Spleen (tissue), 11 donors: ENCODE results near the gene FGD6. TPM values are rescaled to one million over a fixed set of nuclear protein-coding genes. Genes with fewer than 3 reads are reported as not detected.
A peak's percentile ranks its signal among the peaks of the same experiment; 100 is the strongest.

ENCODE experiments used
- DNase-seq: peaks from one replicate; pipeline ENCODE4 v3.0.0-alpha.2; 2020
- H3K27ac ChIP-seq, 8 donors: fragments of 200-600 bp; sonication (generic) in 7 of 8; 1 replicate in 4 of 8; 2 replicates in 4 of 8; pipeline versions ENCODE4 v1.5.0 to v1.8.0; 2016 to 2021; ENCODE audit warnings: inconsistent platforms in 4 of 8, mild to moderate bottlenecking in 4 of 8, moderate library complexity in 1 of 8
- H3K27me3 ChIP-seq, 7 donors: fragments of 200-600 bp; sonication (generic) in 6 of 7; replicated peaks in 1 of 7; 1 replicate in 4 of 7; 2 replicates in 3 of 7; pipeline versions ENCODE4 v1.5.0 to v1.8.0; 2016 to 2021; ENCODE audit warnings: inconsistent platforms in 3 of 7, mild to moderate bottlenecking in 1 of 7
- H3K36me3 ChIP-seq, 6 donors: fragments of 200-600 bp; sonication (generic) in 5 of 6; 1 replicate in 4 of 6; 2 replicates in 2 of 6; pipeline versions ENCODE4 v1.5.0 to v1.8.0; 2016 to 2021; ENCODE audit warnings: inconsistent platforms in 2 of 6
- H3K4me1 ChIP-seq, 6 donors: fragments of 200-600 bp; sonication (generic) in 5 of 6; 1 replicate in 3 of 6; 2 replicates in 3 of 6; pipeline versions ENCODE4 v1.5.0 to v1.8.0; 2016 to 2021; ENCODE audit warnings: inconsistent platforms in 3 of 6
- H3K4me3 ChIP-seq, 8 donors: fragments of 200-600 bp; sonication (generic) in 7 of 8; 1 replicate in 4 of 8; 2 replicates in 4 of 8; pipeline versions ENCODE4 v1.5.0 to v1.8.0; 2016 to 2021; ENCODE audit warnings: inconsistent platforms in 4 of 8, mild to moderate bottlenecking in 4 of 8, moderate library complexity in 2 of 8
- H3K9me3 ChIP-seq, 8 donors: fragments of 200-600 bp; sonication (generic) in 7 of 8; 1 replicate in 4 of 8; 2 replicates in 4 of 8; pipeline versions ENCODE4 v1.5.0 to v1.8.0; 2016 to 2021; ENCODE audit warnings: inconsistent platforms in 4 of 8
- POLR2A ChIP-seq, 3 donors: fragments of 450-650 bp; IDR thresholded peaks; one replicate each; pipeline ENCODE4 v1.5.1; 2017; ENCODE audit warnings: antibody characterized with exemption in 3 of 3, mild to moderate bottlenecking in 1 of 3
- POLR2AphosphoS5 ChIP-seq, 3 donors: sonication (generic); formaldehyde crosslinking; IDR thresholded peaks; one replicate each; pipeline ENCODE4 v1.5.1; 2017; ENCODE audit warnings: antibody characterized with exemption in 3 of 3
- WGBS, 5 donors: extraction: QIAGEN DNeasy Blood & Tissue Kit in 3 of 5; methylation state at CpG; one replicate each; pipeline versions ENCODE4 v1.1.5 to v1.1.7; 2013 to 2018; 5-methylcytosine and 5-hydroxymethylcytosine counted together
- intact Hi-C: fragments of 100-400 bp; cut with DNase I; formaldehyde crosslinking; loops from one replicate; pipeline ENCODE4 v1.15.0; 2023; ENCODE audit warnings: low total_unique reads
- polyA plus RNA-seq, 3 donors: library from polyadenylated mRNA; stranded (reverse); fragments of 200-250 nt; gene quantifications; one replicate each; pipeline ENCODE4 v1.2.1, GENCODE V29; 2013
- total RNA-seq, 7 donors: library from RNA; depleted of rRNA in 3 of 7; stranded (reverse); fragments of >200 nt in 3 of 7; fragmentation: NEBNext Ultra II Directional in 4 of 7; extraction: Animal tissue kit (Norgen Biotek cat#: 25700) in 4 of 7; gene quantifications; one replicate each; pipeline versions ENCODE4 v1.1.0 to v1.2.1, GENCODE V29; 2016 to 2021
- TF ChIP-seq, protein P1 (sequence below), 11 experiments: fragments of 200-600 bp in 7 of 11; fragments of 450-650 bp in 4 of 11; sonication (generic) in 4 of 11; IDR thresholded peaks in 8 of 11; conservative IDR thresholded peaks in 3 of 11; 1 replicate in 7 of 11; 2 replicates in 4 of 11; pipeline versions ENCODE4 v1.4.0 to v1.8.0; 2016 to 2021; ENCODE audit warnings: antibody characterized with exemption in 11 of 11, inconsistent platforms in 4 of 11, mild to moderate bottlenecking in 1 of 11
- donor health status: healthy with polysubstance abuse.
- donor health status: DM: no; HTN: no; CAD: no; lungs with moderate emphysema.
- donor health status: DM: no; HTN: no; CAD: no.
- donor health status: Bipolar disorder and iron deficiency.
- donor health status: healthy.
- donor health status: DM: no; HTN: no; CAD: no.
- donor health status: DM: yes; HTN: yes; CAD: no.

Gene FGD6
- total and polyA plus RNA-seq, 10 donors: 0.78 to 13.0 (median 10.4) TPM

DNA sequence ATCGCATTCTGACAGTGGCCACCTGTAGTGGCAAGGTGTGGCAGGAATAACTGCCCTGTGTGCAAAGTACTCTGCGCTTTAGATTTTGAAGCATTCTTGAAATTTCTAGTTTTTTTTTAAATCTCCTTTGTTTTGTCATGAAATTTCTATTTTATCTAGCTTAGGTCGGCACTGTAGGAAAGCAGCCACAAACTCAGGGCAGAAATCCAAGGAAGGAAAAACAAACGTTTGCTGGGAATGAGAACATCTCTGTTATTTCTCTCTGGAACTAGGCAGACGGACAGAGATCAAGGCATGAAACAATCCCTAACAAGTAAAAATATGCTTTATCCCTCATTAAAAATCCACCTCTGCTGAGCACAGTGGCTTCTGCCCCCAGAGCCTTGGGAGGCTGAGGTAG lies 142.5 kb downstream of the FGD6 start:
- peaks cover 0 to 38% (median 22%) of the 10 kb centered on the region in 6 donors for H3K4me1 ChIP-seq
- no peak overlapping the region for H3K27ac ChIP-seq
- WGBS, 5 donors: 84 to 89% (median 88%) methylated on average over 5 of the region's 5 CpGs
- no peaks in the 10 kb centered on the region for H3K9me3 ChIP-seq
- intact Hi-C loops: no loop called here
- no peak for DNase-seq
- H3K4me3 ChIP-seq: no peak overlapping the region
- H3K36me3 ChIP-seq: peaks cover 0 to 8% (median 0%) of the 10 kb centered on the region in 6 donors
- no peaks in the 10 kb centered on the region for H3K27me3 ChIP-seq
- TF ChIP-seq POLR2AphosphoS5 (IDR thresholded peaks at IDR 0.05) (no peak), POLR2A (IDR thresholded peaks at IDR 0.05) (no peak)
- TF ChIP-seq, protein P1, sequence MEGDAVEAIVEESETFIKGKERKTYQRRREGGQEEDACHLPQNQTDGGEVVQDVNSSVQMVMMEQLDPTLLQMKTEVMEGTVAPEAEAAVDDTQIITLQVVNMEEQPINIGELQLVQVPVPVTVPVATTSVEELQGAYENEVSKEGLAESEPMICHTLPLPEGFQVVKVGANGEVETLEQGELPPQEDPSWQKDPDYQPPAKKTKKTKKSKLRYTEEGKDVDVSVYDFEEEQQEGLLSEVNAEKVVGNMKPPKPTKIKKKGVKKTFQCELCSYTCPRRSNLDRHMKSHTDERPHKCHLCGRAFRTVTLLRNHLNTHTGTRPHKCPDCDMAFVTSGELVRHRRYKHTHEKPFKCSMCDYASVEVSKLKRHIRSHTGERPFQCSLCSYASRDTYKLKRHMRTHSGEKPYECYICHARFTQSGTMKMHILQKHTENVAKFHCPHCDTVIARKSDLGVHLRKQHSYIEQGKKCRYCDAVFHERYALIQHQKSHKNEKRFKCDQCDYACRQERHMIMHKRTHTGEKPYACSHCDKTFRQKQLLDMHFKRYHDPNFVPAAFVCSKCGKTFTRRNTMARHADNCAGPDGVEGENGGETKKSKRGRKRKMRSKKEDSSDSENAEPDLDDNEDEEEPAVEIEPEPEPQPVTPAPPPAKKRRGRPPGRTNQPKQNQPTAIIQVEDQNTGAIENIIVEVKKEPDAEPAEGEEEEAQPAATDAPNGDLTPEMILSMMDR (IDR thresholded peaks at IDR 0.05 in 8 of 11, conservative IDR thresholded peaks at IDR 0.05 in 3 of 11): no peak

DNA sequence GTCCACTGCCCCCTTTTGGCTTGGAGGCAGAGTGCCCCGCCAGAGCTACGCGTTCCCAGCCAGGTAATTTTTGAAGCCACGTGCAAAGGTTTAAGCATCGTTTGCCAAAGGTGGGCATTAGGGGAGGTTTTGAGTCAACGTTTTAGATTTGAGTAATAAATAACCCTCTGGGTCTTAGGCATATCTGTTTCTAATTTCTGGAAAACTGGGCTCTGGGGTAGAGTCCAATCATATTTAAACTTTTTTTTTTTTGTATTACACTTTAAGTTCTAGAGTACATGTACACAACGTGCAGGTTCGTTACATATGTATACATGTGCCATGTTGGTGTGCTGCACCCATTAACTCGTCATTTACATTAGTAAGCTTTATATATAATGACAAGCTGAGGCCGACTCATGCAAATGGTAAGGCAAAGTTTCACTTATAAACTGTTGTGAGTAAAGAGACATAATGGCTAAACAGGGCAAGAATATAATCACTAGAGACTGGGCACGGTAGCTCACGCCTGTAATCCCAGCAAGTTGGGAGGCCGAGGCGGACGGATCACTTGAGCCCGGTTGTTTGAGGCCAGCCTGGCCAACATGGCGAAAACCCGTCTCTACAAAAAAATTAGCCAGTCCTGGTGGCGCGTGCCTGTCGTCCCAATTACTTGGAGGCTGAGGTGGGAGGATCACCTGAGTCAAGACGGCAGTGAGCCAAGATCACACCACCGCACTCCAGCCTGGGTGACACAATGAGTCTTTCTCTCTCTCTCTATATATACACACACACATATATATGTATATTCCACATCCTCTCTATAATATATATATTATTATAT lies 143.4 kb downstream of the FGD6 start:
- intact Hi-C loops: no loop called here
- Histone ChIP-seq H3K4me3 (peak overlapping the region; percentile 85 to 100 (median 98)), H3K9me3 (no peaks in the 10 kb centered on the region), H3K27ac (peak overlapping the region in 7 of 8 donors; percentile 90 to 95 (median 92)), H3K36me3 (peaks cover 0 to 8% (median 0%) of the 10 kb centered on the region in 6 donors), H3K4me1 (peaks cover 0 to 45% (median 24%) of the 10 kb centered on the region in 6 donors), H3K27me3 (no peaks in the 10 kb centered on the region)
- DNase-seq: no peak
- WGBS, 5 donors: 60 to 64% (median 61%) methylated on average over 23 of the region's 23 CpGs
- TF ChIP-seq POLR2AphosphoS5 (IDR thresholded peaks at IDR 0.05): no peak
- TF ChIP-seq, protein P1 (IDR thresholded peaks at IDR 0.05 in 8 of 11, conservative IDR thresholded peaks at IDR 0.05 in 3 of 11): peak; percentile 53 to 92 (median 87)
- no peak for TF ChIP-seq POLR2A (IDR thresholded peaks at IDR 0.05)

DNA sequence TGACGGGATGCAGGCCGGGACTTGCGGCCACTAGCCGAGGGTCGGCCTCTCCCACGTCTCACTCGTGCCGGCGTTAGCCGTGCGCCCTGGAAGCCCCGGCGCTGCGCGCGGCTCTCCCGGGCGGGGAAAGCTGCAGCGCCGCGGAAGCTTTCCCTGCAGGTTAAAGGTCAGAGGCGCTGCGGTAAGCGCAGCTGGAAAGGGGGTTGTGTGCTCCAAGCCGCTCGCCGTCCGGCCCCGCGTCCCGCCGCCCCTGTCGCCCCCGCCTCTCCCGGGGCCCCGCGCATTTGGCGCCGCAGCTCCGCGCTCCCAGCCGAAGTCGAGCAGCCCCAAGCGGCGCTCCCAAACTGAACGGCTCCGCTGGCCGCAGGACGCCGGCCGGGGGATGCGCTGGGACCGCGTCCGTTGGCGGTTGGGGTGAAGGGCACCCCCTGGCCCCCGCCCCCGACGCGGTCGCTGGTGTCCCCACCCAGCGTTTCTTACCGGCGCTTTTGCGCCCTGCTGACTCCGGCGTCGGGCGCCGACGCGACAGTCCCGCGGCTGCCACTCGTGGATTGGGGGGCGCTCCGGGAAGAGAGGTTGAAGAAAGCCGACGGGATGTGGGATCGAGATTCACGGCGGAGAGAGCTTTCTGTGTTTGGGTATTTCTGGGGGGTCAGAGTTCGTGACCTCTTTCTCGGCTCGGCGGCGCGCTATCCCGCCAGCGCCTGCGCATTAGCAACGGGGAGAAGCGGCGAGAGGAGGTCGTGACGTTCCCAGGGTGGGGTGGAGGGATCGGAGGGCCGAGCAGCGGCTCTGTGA lies 144.2 kb downstream of the FGD6 start, which contains the start of gene NR2C1:
NR2C1 (minus strand) TSS at position 719 of the 798 bp plus-strand sequence. CDS start 6,234 bp downstream, outside the sequence.
- Histone ChIP-seq H3K27me3 (no peaks in the 10 kb centered on the region), H3K4me3 (peak within 1 kb of the TSS; percentile 85 to 100 (median 98)), H3K36me3 (peaks cover 0 to 16% (median 0%) of the 10 kb centered on the region in 6 donors), H3K4me1 (peaks cover 0 to 45% (median 24%) of the 10 kb centered on the region in 6 donors), H3K27ac (peak within 1 kb of the TSS; percentile 90 to 95 (median 92)), H3K9me3 (no peaks in the 10 kb centered on the region)
- TF ChIP-seq POLR2AphosphoS5 (IDR thresholded peaks at IDR 0.05) (peak; percentile 79 to 86 (median 84)), POLR2A (IDR thresholded peaks at IDR 0.05) (no peak)
- TF ChIP-seq, protein P1 (IDR thresholded peaks at IDR 0.05 in 8 of 11, conservative IDR thresholded peaks at IDR 0.05 in 3 of 11): no peak
- 0 to 1% (median 0%) methylated on average over 60 to 99 of the region's 99 CpGs for WGBS, 5 donors
- intact Hi-C loops: no loop called here
- DNase-seq: peak; percentile 97
